Measurements from ENCODE around the gene RPL7L1. TPM values are rescaled to one million over a fixed set of nuclear protein-coding genes. Genes with fewer than 3 reads are reported as not detected.
"Not testable (repeated sequence)": the region's sequence is repeated elsewhere in the genome, so short reads cannot be mapped to it uniquely, and the experiment has no call there.

RPL7L1 gene
- total and polyA plus RNA-seq, 8 donors = 64.6 to 122 (median 111) TPM

GRCh38 chr6:42873313-42873712, 6.1 kb upstream of the RPL7L1 start:
- TF ChIP-seq CTCF (IDR thresholded peaks at IDR 0.05) = no peak
- intact Hi-C loops (cut with DNase I) = no loop called here
- H3K36me3 ChIP-seq = peaks cover 0 to 13% of the 10 kb centered on the region in 2 donors

GRCh38 chr6:42877695-42878094, 1.7 kb upstream of the RPL7L1 start:
- intact Hi-C loops (cut with DNase I) = loop anchor here in 1 of 2 donors (5.0 kb wide), 1 partner anchor 215 kb away; no protein-coding TSS in a partner anchor
- no peaks in the 10 kb centered on the region for H3K9me3 ChIP-seq
- H3K36me3 ChIP-seq = peaks cover 0 to 12% of the 10 kb centered on the region in 2 donors
- H3K27ac ChIP-seq = no peak overlapping the region
- DNase-seq (no peak), ATAC-seq (no peak)
- no peaks in the 10 kb centered on the region for H3K27me3 ChIP-seq
- H3K4me3 ChIP-seq = no peak overlapping the region
- H3K4me1 ChIP-seq = peaks cover 12 to 34% of the 10 kb centered on the region in 2 donors
- TF ChIP-seq CTCF (IDR thresholded peaks at IDR 0.05) = no peak

More at GRCh38 chr6:42873313-42873712, 6.1 kb upstream of the RPL7L1 start:
- Histone ChIP-seq H3K4me3 (no peak overlapping the region), H3K27ac (no peak overlapping the region), H3K27me3 (no peaks in the 10 kb centered on the region), H3K4me1 (peaks cover 4 to 5% of the 10 kb centered on the region in 2 donors), H3K9me3 (no peaks in the 10 kb centered on the region)
- DNase-seq (no peak), ATAC-seq (no peak)

GRCh38 chr6:42880240-42880817, 913 bp downstream of the RPL7L1 start:
- Histone ChIP-seq H3K4me1 (peaks cover 12 to 38% of the 10 kb centered on the region in 2 donors), H3K36me3 (peaks cover 0 to 39% of the 10 kb centered on the region in 2 donors), H3K4me3 (peak overlapping the region; percentile 47 to 73), H3K27ac (peak overlapping the region; percentile 89 to 93)
- H3K27me3 ChIP-seq; H3K9me3 ChIP-seq; ATAC-seq; intact Hi-C loops (cut with DNase I); DNase-seq: not testable (repeated sequence)

- H3K27me3 ChIP-seq; H3K9me3 ChIP-seq; intact Hi-C loops (cut with DNase I); ATAC-seq; DNase-seq: not testable (repeated sequence)
- Histone ChIP-seq H3K36me3 (peaks cover 0 to 44% of the 10 kb centered on the region in 2 donors), H3K4me1 (peaks cover 12 to 38% of the 10 kb centered on the region in 2 donors), H3K4me3 (peak overlapping the region; percentile 47 to 73), H3K27ac (peak overlapping the region in 1 of 2 donors; percentile 89)
Observed at GRCh38 chr6:42880871-42881270, 1.5 kb downstream of the RPL7L1 start.

GRCh38 chr6:42885702-42886101, 6.3 kb downstream of the RPL7L1 start:
- no peaks in the 10 kb centered on the region for H3K27me3 ChIP-seq
- no peak overlapping the region for H3K4me3 ChIP-seq
- intact Hi-C loops (cut with DNase I) = no loop called here
- peaks cover 6 to 32% of the 10 kb centered on the region in 2 donors for H3K4me1 ChIP-seq
- no peak for DNase-seq
- no peaks in the 10 kb centered on the region for H3K9me3 ChIP-seq
- no peak for TF ChIP-seq CTCF (IDR thresholded peaks at IDR 0.05)
- H3K36me3 ChIP-seq = peaks cover 0 to 55% of the 10 kb centered on the region in 2 donors
- ATAC-seq = peak; percentile 50
- no peak overlapping the region for H3K27ac ChIP-seq

- H3K9me3 ChIP-seq; DNase-seq; H3K27ac ChIP-seq; H3K4me3 ChIP-seq; intact Hi-C loops (cut with DNase I); ATAC-seq; H3K27me3 ChIP-seq: not testable (repeated sequence)
- peaks cover 4 to 22% of the 10 kb centered on the region in 2 donors for H3K4me1 ChIP-seq
- H3K36me3 ChIP-seq = peaks cover 0 to 38% of the 10 kb centered on the region in 2 donors
Observed at GRCh38 chr6:42888201-42888600, 8.8 kb downstream of the RPL7L1 start.

Measured in left lung (tissue), 10 donors.